GM12878 (cell line): ENCODE measurements around the gene ELFN2.

ENCODE experiments used
- CTCF ChIP-seq, 3 experiments: IDR thresholded peaks in 2 of 3; conservative IDR thresholded peaks in 1 of 3; 2 replicates each; pipeline ENCODE4 v1.5.1; 2011; ENCODE audit warnings: low read depth in 3 of 3, low read length in 3 of 3, mild to moderate bottlenecking in 3 of 3, control low read depth in 2 of 3, moderate library complexity in 2 of 3, inconsistent platforms in 1 of 3, mixed read lengths in 1 of 3; ENCODE audit not compliant: control insufficient read depth in 2 of 3, insufficient read depth in 1 of 3; ENCODE audit errors: extremely low read depth in 1 of 3
- DPF2 ChIP-seq: fragments of 450-650 bp; IDR thresholded peaks from 2 replicates; pipeline ENCODE4 v1.6.1; 2017; ENCODE audit warnings: mild to moderate bottlenecking
- HCFC1 ChIP-seq: fragments of 150-350 bp; IDR thresholded peaks from 2 replicates; pipeline ENCODE4 v1.6.1; 2014; ENCODE audit warnings: low read length
- MAX ChIP-seq: IDR thresholded peaks from 2 replicates; pipeline ENCODE4 v1.6.1; 2012; ENCODE audit warnings: low read depth, low read length, improper control_type of control experiment
- POLR2A ChIP-seq: IDR thresholded peaks from 2 replicates; pipeline ENCODE4 v1.6.1; 2011; ENCODE audit warnings: low read depth, mild to moderate bottlenecking, low read length
- RAD21 ChIP-seq: IDR thresholded peaks from 2 replicates; pipeline ENCODE4 v1.6.1; 2011; ENCODE audit warnings: mild to moderate bottlenecking, low read depth, low read length, moderate library complexity; ENCODE audit not compliant: insufficient read depth
- SIN3A ChIP-seq: IDR thresholded peaks from 2 replicates; pipeline ENCODE4 v1.6.1; 2012; ENCODE audit warnings: low read depth, low read length, improper control_type of control experiment
- SPI1 ChIP-seq: IDR thresholded peaks from 2 replicates; pipeline ENCODE4 v1.6.1; 2011; ENCODE audit warnings: low read depth, mild to moderate bottlenecking, low read length, moderate library complexity, borderline replicate concordance; ENCODE audit not compliant: insufficient read depth
- SREBF2 ChIP-seq: IDR thresholded peaks from 2 replicates; pipeline ENCODE4 v1.6.1; 2012; ENCODE audit warnings: mild to moderate bottlenecking, low read length
- USF2 ChIP-seq: IDR thresholded peaks from 2 replicates; pipeline ENCODE4 v1.6.1; 2011; ENCODE audit warnings: low read depth, low read length, improper control_type of control experiment, borderline replicate concordance

GRCh38 chr22:37418627-37419369 lies 8.5 kb downstream of the ELFN2 start:
- TF ChIP-seq HCFC1 (no peak), SIN3A (no peak), RAD21 (no peak), CTCF (IDR thresholded peaks at IDR 0.05 in 2 of 3, conservative IDR thresholded peaks at IDR 0.05 in 1 of 3; ENCODE audit: control insufficient read depth in 2 of 3, extremely low read depth in 1 of 3, insufficient read depth in 1 of 3, low read depth in 3 of 3, low read length in 3 of 3) (no peak), POLR2A (no peak), SPI1 (no peak), DPF2 (no peak), USF2 (no peak), MAX (no peak), SREBF2 (no peak)
